GM20431 (cell line): ENCODE data around the gene CAPS.

ENCODE experiments used
- in situ Hi-C: fragments of 300-500 bp; cut with MseI, MboI; formaldehyde crosslinking; loops from one replicate; pipeline ENCODE4 v1.15.0; 2020; ENCODE audit warnings: low sequenced_read_pairs; ENCODE audit not compliant: unreplicated experiment

The CAPS gene

GRCh38 chr19:5891938-5892771 lies 21.9 kb upstream of the CAPS start:
- in situ Hi-C loops: no loop called here

GRCh38 chr19:5892772-5893275 lies 21.2 kb upstream of the CAPS start:
- in situ Hi-C loops: no loop called here

- in situ Hi-C loops: no loop called here
These were observed 20.7 kb upstream of the CAPS start for GRCh38 chr19:5893296-5893903.

- in situ Hi-C loops: no loop called here
These were observed 19.9 kb upstream of the CAPS start for GRCh38 chr19:5893907-5894703.

- in situ Hi-C loops: no loop called here
These were observed 19.2 kb upstream of the CAPS start for GRCh38 chr19:5894704-5895349.

GRCh38 chr19:5895409-5895808 lies 18.6 kb upstream of the CAPS start:
- in situ Hi-C loops: no loop called here

GRCh38 chr19:5895890-5896289 lies 18.2 kb upstream of the CAPS start:
- in situ Hi-C loops: no loop called here

GRCh38 chr19:5896365-5897076 lies 17.5 kb upstream of the CAPS start:
- in situ Hi-C loops: no loop called here

- in situ Hi-C loops: no loop called here
These were observed 16.7 kb upstream of the CAPS start for GRCh38 chr19:5897189-5897969.

GRCh38 chr19:5899728-5900526 lies 14.1 kb upstream of the CAPS start:
- in situ Hi-C loops: no loop called here

GRCh38 chr19:5900976-5901375 lies 13.1 kb upstream of the CAPS start:
- in situ Hi-C loops: no loop called here

- in situ Hi-C loops: no loop called here
These were observed 10.9 kb upstream of the CAPS start for GRCh38 chr19:5903056-5903623.

GRCh38 chr19:5903624-5904351 lies 10.3 kb upstream of the CAPS start, which contains the start of gene NDUFA11:
Gene NDUFA11, minus strand, starts transcription at chr19:5903790. Its CDS starts 82 bp downstream, at chr19:5903708.
- in situ Hi-C loops: no loop called here

- in situ Hi-C loops: no loop called here
These were observed 9.5 kb upstream of the CAPS start, which contains the start of gene VMAC for GRCh38 chr19:5904352-5905113. Gene VMAC, plus strand, starts transcription at chr19:5904872. Its CDS starts 19 bp downstream, at chr19:5904891.

GRCh38 chr19:5905114-5905778 lies 8.8 kb upstream of the CAPS start:
- in situ Hi-C loops: no loop called here

GRCh38 chr19:5907241-5907640 lies 6.8 kb upstream of the CAPS start:
- in situ Hi-C loops: no loop called here
